NCI-H1694 (cell line): Measurements from ENCODE around the gene GALNT18.

Experiments
- DNase-seq: peaks from one replicate; lab custom pipeline; 2025; lab: John Stamatoyannopoulos, UW

Gene GALNT18

GRCh38 chr11:11621573-11622339 is at the start of gene GALNT18:
Gene GALNT18, minus strand, starts transcription at chr11:11622005.
- peak; percentile 80 for DNase-seq

GRCh38 chr11:11670574-11670973 is 48.8 kb upstream of the GALNT18 start:
- DNase-seq, result no peak

GRCh38 chr11:11669233-11669846 is 47.5 kb upstream of the GALNT18 start:
- no peak for DNase-seq

GRCh38 chr11:11668781-11669180 is 47.0 kb upstream of the GALNT18 start:
- no peak for DNase-seq

- DNase-seq, result no peak
Observed at GRCh38 chr11:11668274-11668673, 46.5 kb upstream of the GALNT18 start.

- no peak for DNase-seq
Observed at GRCh38 chr11:11667056-11667455, 45.3 kb upstream of the GALNT18 start.

GRCh38 chr11:11665407-11665806 is 43.6 kb upstream of the GALNT18 start:
- no peak for DNase-seq

- DNase-seq, result no peak
Observed at GRCh38 chr11:11663907-11664306, 42.1 kb upstream of the GALNT18 start.

GRCh38 chr11:11662578-11662977 is 40.8 kb upstream of the GALNT18 start:
- DNase-seq, result no peak

- DNase-seq, result peak; percentile 18
Observed at GRCh38 chr11:11661326-11662040, 39.7 kb upstream of the GALNT18 start.

- DNase-seq, result no peak
Observed at GRCh38 chr11:11660363-11660740, 38.5 kb upstream of the GALNT18 start.

GRCh38 chr11:11659567-11660362 is 38.0 kb upstream of the GALNT18 start:
- no peak for DNase-seq

- no peak for DNase-seq
Observed at GRCh38 chr11:11657218-11657955, 35.6 kb upstream of the GALNT18 start.

GRCh38 chr11:11641581-11641980 is 19.8 kb upstream of the GALNT18 start:
- no peak for DNase-seq

- DNase-seq, result no peak
Observed at GRCh38 chr11:11640996-11641395, 19.2 kb upstream of the GALNT18 start.

- DNase-seq, result no peak
Observed at GRCh38 chr11:11640152-11640551, 18.3 kb upstream of the GALNT18 start.

GRCh38 chr11:11636671-11637070 is 14.9 kb upstream of the GALNT18 start:
- DNase-seq, result no peak

GRCh38 chr11:11635443-11635842 is 13.6 kb upstream of the GALNT18 start:
- no peak for DNase-seq

- DNase-seq, result no peak
Observed at GRCh38 chr11:11629368-11629767, 7.6 kb upstream of the GALNT18 start.

GRCh38 chr11:11628651-11629050 is 6.8 kb upstream of the GALNT18 start:
- no peak for DNase-seq

GRCh38 chr11:11626128-11626527 is 4.3 kb upstream of the GALNT18 start:
- no peak for DNase-seq

GRCh38 chr11:11624926-11625325 is 3.1 kb upstream of the GALNT18 start:
- DNase-seq, result no peak
